Myocyte (in vitro differentiated cells): ENCODE data around the gene LST1. TPM values are rescaled to one million over a fixed set of nuclear protein-coding genes. Genes with fewer than 3 reads are reported as not detected.

Source experiments
- DNase-seq: peaks from one replicate; pipeline ENCODE4 v3.0.0-alpha.2; 2012; ENCODE audit warnings: low read depth
- total RNA-seq: library from RNA; depleted of rRNA; stranded (reverse); fragments of >200 nt; gene quantifications from 2 replicates; pipeline ENCODE4 v1.2.3, GENCODE V29; 2014

Gene LST1
- total RNA-seq, 1 donor from 2014 or later = not detected

- DNase-seq = peak; percentile 99
Observed at GRCh38 chr6:31619805-31620585, 33.9 kb downstream of the LST1 start.

DNA sequence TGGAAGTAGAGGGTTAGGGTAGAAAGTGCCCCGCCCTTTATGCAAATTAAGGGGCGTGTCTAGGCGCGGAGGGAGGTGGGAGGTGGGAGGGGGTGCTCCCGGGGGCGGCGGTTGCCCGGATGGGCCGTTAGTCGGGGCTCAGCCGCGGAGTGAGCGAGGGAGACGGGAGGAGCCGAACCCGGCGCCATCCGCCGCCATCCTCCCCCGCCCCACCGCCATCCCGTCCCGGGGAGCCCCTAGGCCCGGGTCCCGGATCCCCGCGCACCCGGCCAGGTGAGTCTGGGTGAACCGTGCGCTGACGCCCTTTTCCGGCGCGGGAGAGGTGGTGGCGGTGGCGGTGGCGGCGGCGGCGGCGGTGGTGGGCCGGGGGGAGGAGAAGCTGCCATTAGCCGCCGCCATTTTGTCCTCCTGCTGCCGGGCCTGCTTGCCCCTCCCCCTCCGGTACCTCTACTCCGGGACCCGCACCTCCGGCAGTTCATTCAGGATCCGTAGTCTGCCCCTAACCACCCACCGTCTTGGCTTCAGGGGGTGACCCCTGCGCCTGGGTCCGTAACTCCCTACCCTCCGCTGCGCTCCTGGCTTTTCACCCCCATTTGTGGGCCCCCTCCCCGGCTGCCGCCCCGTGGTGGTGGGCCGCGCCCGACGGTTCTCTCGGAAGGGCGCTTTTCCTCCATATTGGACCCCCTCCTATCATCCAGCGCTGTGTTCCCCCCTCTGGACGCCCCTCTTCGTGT lies 34.7 kb downstream of the LST1 start, which contains the start of gene PRRC2A:
Gene PRRC2A, plus strand, starts transcription at position 130 of the 734 bp plus-strand sequence. CDS start 2,075 bp downstream, outside the sequence.
- no peak for DNase-seq

- DNase-seq = no peak
Observed at GRCh38 chr6:31621320-31621939, 35.4 kb downstream of the LST1 start.

GRCh38 chr6:31621991-31622390 lies 35.9 kb downstream of the LST1 start:
- no peak for DNase-seq

- DNase-seq = no peak
Observed at GRCh38 chr6:31622684-31623091, 36.6 kb downstream of the LST1 start.

DNA sequence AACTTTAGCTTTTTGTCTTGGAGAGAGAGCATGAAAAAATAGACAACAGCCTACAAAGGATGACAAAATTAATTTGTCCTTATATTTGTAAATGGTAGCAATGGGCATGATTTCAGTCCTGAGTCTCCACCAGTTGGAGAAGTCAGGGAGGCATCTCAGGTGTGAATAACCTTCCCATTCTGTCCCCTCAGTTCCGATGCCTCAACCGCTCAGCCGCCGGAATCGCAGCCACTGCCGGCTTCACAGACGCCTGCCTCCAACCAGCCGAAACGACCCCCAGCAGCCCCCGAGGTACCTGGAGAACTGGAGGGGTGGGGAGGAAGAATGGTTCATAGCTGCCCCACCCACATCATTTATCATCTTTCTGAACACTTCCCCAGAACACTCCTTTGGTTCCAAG lies 38.0 kb downstream of the LST1 start:
- DNase-seq = no peak

GRCh38 chr6:31626952-31627351 lies 40.9 kb downstream of the LST1 start:
- DNase-seq = no peak

GRCh38 chr6:31627690-31628287 lies 41.7 kb downstream of the LST1 start:
- DNase-seq = no peak

DNA sequence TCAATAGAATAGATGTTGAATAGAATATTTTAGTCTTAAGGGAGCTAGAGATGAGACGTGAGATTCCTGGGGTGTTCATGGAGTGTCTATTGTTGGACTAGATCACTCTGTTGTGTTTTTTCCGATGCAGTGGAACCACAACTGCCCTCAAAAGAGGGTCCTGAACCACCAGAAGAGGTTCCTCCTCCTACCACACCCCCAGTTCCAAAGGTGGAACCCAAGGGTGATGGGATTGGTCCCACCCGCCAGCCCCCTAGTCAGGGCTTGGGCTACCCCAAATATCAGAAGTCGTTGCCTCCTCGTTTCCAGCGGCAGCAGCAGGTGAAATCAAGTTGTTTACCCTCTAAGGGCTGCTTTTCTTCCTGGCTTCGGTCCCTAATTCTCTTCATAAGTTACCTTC lies 42.9 kb downstream of the LST1 start:
- DNase-seq = no peak

GRCh38 chr6:31630177-31630934 lies 44.3 kb downstream of the LST1 start:
- no peak for DNase-seq

DNA sequence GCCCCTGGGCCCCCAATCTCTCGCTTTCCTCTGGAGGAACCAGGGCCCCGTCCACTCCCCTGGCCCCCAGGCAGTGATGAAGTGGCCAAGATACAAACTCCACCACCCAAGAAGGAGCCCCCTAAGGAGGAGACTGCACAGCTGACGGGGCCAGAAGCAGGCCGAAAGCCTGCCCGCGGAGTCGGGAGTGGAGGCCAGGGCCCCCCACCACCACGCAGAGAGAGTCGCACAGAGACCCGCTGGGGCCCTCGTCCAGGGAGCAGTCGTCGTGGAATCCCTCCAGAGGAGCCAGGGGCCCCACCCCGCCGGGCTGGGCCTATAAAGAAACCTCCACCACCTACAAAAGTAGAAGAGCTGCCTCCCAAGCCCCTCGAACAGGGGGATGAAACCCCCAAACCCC lies 45.1 kb downstream of the LST1 start:
- DNase-seq = no peak

GRCh38 chr6:31631681-31632278 lies 45.7 kb downstream of the LST1 start:
- no peak for DNase-seq

DNA sequence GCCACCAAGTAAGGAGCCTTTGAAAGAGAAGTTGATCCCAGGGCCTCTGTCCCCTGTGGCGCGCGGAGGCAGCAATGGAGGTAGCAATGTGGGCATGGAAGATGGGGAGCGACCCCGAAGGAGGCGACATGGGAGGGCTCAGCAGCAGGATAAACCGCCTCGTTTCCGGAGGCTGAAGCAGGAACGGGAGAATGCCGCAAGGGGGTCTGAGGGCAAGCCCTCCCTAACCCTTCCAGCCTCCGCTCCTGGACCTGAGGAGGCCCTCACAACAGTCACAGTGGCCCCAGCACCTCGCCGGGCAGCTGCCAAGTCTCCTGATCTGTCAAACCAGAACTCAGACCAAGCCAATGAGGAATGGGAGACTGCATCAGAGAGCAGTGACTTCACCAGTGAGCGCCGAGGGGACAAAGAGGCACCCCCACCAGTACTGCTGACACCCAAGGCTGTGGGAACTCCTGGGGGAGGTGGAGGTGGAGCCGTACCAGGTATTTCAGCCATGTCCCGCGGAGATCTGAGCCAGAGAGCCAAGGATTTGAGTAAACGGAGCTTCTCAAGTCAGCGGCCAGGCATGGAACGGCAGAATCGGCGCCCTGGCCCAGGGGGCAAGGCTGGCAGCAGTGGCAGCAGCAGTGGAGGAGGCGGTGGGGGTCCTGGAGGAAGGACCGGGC lies 46.3 kb downstream of the LST1 start:
- DNase-seq = no peak

DNA sequence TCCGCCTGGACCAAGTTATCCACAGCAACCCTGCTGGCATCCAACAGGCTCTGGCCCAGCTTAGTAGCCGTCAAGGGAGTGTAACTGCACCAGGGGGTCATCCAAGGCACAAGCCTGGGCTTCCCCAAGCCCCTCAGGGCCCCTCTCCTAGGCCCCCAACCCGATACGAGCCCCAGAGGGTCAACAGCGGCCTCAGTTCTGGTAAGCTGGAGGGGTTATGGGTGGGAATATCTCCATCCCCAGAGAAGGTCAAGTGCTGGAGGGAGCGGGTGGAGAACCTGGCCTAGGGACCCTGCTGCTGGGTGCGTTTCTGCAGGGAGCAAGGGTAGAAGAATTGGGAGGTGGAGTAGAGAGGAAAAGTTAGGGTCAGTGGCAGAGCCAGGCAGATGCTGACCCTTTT lies 47.4 kb downstream of the LST1 start:
- no peak for DNase-seq

DNA sequence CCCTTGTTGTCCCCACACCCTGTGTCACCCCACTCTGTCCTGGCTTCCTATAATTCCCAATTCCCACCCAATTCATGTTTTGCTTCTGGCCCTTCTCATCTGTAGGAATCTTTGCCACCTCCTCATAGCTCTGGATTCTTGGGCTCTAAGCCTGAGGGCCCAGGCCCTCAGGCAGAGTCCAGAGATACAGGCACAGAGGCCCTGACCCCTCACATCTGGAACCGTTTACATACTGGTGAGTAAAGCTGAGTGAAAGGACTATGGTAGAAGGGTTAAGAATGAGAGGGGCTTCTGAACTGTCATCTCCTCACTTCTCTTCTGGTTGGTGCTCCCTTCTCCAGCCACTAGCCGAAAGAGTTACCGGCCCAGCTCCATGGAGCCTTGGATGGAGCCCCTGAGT lies 48.1 kb downstream of the LST1 start:
- no peak for DNase-seq

GRCh38 chr6:31634969-31635575 lies 49.0 kb downstream of the LST1 start:
- DNase-seq = no peak

DNA sequence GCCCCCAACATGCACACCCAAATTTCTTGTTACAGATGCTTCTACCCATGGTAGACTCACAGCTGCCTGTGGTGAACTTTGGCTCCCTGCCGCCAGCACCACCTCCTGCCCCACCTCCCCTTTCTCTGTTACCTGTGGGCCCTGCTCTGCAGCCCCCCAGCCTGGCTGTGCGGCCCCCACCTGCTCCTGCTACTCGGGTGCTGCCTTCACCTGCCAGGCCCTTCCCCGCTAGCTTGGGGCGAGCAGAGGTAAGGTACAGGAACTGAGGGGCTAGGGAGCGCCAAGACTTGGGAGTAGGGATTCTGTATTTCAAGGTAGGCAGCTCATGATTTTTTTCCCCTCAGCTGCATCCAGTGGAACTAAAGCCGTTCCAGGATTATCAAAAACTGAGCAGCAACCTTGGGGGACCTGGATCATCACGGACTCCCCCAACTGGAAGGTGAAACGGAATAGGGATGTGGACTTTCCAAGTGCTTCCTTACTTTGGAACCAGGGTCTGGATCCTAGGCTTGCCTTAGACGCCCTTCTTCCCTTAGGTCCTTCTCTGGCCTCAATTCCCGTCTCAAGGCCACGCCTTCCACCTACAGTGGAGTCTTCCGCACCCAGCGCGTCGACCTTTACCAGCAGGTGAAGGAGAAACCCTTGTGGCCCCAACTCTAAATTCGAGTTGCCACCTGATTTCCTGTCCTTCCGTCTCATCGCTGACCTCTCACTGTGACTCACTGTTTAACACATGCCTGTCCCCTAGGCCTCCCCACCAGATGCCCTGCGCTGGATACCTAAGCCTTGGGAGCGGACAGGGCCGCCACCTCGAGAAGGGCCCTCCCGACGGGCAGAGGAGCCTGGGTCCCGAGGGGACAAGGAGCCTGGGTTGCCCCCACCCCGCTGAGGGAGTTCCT lies 50.9 kb downstream of the LST1 start:
- no peak for DNase-seq
